Activated naive CD8-positive, alpha-beta T cell treated with anti-CD3 and anti-CD28 coated beads, Interleukin-2, amount 50 U/mL, for 16 hours (primary cell): ENCODE measurements around the gene CILP2.

Source experiments
- DNase-seq: peaks from one replicate; pipeline ENCODE4 v3.0.0-alpha.2; 2020; ENCODE audit warnings: low read depth, low spot score

Gene CILP2, protein sequence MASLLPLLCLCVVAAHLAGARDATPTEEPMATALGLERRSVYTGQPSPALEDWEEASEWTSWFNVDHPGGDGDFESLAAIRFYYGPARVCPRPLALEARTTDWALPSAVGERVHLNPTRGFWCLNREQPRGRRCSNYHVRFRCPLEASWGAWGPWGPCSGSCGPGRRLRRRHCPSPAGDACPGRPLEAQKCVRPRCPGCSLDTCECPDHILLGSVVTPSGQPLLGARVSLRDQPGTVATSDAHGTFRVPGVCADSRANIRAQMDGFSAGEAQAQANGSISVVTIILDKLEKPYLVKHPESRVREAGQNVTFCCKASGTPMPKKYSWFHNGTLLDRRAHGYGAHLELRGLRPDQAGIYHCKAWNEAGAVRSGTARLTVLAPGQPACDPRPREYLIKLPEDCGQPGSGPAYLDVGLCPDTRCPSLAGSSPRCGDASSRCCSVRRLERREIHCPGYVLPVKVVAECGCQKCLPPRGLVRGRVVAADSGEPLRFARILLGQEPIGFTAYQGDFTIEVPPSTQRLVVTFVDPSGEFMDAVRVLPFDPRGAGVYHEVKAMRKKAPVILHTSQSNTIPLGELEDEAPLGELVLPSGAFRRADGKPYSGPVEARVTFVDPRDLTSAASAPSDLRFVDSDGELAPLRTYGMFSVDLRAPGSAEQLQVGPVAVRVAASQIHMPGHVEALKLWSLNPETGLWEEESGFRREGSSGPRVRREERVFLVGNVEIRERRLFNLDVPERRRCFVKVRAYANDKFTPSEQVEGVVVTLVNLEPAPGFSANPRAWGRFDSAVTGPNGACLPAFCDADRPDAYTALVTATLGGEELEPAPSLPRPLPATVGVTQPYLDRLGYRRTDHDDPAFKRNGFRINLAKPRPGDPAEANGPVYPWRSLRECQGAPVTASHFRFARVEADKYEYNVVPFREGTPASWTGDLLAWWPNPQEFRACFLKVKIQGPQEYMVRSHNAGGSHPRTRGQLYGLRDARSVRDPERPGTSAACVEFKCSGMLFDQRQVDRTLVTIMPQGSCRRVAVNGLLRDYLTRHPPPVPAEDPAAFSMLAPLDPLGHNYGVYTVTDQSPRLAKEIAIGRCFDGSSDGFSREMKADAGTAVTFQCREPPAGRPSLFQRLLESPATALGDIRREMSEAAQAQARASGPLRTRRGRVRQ

DNA sequence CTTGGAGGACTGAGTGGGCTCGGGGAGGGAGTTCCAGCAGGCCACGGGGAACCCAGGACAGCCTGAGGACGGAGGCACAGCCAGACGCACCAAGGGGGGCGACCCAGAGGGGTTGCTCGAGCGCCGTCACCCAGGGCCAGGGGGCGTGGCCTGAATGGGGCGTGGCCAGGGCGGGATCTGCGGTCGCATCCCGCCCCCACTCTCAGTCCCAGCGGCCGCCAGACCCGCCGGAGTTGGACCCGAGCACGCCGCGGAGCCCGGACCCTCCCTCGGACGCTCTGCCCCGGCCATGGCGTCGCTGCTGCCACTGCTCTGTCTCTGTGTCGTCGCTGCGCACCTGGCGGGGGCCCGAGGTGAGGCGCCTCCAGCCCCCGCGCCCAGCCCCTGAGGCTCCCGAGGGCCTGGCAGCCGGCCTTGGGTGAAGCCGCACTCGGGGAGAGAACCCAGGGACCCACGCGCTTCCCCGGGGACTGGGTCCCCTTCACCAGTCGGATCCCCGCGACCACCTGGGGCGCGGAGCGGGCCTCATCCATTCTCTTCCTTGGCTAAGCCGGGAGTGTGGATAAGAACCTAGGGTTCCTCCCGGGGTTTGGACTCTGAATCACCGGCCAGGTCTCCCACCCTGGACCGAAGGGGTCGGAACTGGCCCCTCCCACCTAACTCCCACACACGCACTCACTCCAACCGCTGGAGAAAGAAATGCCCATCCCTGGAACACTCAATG, at the start of gene CILP2:
TSS of gene CILP2 (plus strand) at position 205 of the 724 bp plus-strand sequence. CDS start at position 290, 85 bp downstream.
- no peak for DNase-seq

DNA sequence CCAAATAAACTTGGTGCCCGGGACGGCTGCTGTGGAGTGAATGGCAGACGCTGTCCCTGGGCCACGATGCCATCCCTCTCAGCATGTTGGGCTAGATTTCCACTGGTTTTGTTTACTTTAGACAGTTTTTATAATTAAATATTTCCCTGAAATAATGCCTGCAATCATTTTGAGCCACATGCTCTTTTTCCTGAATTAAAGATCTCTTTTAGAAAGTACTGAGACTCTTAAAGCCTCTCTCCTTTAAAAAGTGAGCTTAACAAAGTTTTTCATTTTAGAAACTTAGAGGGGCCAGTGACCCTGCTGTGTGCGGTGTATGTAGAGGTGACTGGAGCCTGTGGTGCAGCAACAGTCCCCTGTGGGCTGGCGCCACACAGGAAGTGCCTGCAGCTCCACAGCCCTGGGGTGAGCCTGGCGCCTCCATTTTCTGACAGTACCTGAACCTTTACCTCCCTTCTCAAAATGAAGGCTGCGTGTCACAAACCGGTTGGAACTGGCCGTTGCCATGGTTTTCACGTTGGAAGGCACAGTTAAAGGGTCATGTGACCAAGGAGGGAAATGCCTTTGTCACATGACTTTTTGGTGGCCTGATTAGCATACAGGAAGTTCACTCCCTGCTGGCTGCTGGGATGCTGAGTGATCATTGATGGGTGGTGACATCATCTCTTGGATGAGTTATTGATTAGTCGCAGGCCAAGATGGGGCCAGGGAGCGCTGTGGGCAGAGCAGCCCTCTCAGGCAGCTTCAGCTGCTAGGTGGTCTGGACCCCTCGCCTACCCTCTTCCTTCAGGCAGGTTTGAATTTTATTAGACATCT, 49.0 kb upstream of the CILP2 start:
- DNase-seq = peak; percentile 31

DNA sequence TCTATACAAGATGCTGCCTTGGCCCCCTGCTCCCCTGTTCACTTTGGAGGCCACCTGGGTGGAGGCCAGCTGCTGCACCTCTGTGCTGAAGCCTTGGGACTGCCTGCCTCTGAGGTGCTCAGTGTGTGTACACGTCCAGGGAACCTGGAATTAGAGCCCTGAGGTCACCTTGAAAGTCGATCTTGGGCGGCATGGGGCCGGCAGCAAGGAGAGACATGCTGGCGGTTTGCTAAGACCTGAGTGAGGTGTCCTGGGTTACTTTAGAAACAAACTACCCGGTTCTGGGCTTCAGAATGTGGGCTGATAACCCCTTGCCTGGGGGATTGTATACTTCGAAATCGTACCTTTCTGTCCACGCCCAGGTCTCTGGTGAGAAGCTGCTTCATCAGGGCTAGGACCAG, 48.3 kb upstream of the CILP2 start:
- no peak for DNase-seq

DNA sequence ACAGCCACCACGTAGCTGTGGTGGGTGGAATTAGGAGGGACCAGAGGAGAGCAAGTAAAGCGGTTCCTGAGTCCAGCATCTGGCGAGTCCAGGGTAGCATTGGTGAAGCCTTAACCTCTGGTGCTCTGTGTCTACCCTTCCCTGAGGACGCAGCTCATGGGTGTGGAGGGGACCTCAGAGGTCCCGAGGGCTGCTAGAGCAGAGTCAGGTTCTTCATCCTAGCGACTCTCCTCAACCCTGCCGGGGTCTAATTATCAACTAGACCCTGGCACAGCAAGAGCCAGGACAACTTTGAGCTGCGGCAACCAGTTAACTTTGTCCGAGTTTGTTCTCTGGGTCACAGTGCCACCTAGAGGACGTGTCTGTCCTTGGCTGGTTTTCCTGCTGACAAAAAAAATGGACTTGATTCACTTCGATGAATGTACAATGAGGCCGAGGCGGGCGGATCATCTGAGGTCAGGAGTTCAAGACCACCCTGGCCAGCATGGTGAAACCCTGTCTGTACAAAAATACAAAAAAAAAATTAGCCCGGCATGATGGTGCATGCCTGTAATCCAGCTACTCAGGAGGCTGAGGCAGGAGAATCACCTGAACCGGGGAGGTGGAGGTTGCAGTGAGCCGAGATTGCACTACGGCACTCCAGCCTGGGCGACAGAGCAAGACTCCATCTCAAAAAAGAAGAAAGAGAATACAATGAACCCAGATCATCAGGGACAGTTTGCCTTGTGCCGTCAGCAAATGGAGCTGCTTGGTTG, 47.7 kb upstream of the CILP2 start:
- DNase-seq = peak; percentile 69

DNA sequence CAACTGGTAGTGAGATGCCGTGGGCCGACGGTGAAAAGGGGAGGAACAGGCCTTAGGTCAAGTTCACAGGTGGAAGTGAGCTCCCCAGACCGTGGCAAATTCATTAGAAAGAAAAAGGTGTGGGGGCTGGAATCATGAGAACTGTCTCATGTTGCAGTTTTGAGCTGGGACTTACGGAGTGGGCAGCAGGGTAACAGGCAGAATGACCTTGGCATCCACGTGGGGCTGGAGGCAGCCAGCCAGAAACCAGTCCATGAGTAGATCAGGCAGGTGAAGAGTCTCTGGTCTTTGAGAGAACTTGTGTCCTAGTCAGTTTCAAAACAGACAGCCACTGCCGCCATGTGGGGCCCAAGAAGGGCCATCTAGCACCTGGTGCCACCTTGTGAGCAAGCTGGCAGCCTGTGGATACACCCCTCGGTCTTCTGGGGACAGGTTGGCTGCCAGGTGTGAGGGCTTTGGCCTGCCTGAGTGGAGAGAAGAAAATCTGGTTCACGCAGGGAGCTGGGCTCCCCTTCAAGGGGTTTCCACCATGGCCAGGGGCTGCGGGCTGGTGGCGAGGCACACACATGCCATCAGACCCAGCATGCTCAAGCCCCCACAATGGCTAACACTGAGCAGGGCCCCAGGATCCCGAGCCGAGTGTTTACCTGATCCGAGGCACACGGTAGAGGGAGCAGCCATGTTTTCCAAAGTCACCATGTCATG, 46.6 kb upstream of the CILP2 start:
- DNase-seq = no peak

DNA sequence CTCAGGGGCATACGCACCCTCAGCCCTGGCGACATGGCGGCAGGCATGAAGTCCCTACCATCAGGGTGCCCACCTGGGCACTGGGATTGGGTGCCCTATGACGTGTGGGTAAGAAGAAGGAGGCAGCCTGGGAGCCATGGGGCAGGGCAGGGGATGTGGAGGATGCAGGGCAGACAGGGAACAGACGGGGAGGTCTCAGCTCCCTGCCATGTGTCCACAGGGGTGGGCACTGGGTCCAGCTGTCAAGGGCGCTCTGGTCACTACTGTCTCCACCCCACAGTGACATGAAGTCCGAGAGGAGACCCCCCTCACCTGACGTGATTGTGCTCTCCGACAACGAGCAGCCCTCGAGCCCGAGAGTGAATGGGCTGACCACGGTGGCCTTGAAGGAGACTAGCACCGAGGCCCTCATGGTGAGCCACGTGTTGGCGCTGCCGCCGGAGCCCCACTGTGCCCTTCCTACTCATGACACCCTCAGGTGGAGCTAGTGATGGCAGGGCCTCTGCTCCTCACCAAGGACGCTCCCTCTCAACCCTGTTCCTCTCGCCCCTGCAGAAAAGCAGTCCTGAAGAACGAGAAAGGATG, 45.9 kb upstream of the CILP2 start:
- no peak for DNase-seq

DNA sequence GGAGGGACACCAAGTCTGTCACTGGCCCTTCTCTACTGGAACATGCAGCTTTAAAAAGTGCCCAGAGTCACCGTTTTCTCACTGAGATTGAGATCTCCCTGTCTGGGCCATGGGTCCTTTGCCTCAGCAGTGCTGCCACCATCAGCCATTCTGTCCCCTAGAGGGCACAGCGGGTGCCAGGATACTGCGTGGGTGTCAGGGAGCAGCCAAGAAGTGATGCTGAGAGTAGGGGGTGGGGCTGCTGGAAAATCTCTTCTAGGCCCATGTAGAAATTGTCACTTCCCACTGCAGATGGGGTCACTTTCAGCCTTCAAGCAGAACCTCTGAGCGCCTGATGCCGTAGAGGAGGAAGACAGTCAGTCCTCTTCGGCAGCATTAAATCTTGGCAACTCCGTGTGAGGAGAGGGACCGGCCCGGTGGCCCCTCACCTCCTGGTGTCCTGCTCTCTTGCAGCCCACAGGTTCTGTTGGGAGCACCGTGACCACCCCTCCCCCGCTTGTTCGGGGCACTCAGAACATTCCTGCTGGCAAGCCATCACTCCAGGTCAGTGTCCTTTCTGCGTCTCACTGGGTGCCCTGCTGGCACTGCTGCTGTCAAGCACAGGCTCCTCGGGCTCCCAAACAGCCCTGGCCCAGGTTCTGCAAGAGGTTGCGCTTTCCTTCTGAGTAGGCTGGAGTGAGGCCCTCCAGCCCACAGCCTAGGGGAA, 44.1 kb upstream of the CILP2 start:
- DNase-seq = no peak

DNA sequence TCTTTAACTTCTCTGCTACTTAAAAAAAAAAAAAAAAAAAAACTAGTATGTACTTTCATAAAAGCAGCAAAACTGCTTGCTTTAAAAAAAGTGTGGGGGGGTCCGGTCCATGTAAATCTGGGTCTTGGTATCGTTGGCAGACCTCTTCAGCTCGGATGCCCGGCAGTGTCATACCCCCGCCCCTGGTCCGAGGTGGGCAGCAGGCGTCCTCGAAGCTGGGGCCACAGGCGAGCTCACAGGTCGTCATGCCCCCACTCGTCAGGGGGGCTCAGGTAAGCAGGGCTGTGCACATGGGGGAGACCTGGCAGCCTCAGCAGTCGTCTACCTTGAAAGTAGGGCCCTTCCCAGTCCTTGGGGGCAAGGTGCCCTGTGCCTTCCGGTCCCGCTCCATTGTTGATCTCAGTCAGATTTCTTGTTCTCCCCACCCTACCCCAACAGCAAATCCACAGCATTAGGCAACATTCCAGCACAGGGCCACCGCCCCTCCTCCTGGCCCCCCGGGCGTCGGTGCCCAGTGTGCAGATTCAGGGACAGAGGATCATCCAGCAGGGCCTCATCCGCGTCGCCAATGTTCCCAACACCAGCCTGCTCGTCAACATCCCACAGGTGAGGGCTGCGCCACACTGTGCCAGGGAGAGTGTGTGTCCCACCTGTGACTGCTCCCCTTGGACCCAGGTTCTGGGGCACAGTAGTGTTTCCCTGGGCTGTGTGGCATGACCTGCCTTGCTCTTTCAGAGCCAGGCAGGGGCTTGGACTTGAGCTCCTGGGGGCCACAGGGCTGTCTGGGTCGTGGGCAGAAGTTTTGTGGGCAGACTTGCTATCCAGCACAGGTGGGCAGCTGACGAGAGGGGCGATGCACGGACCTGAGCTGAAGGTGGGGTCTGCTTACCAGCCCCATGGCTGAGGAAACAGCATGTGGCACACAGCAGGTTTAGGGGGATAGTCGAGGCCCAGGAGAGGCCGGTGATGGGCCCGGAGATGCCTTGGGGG, 42.2 kb upstream of the CILP2 start:
- no peak for DNase-seq

DNA sequence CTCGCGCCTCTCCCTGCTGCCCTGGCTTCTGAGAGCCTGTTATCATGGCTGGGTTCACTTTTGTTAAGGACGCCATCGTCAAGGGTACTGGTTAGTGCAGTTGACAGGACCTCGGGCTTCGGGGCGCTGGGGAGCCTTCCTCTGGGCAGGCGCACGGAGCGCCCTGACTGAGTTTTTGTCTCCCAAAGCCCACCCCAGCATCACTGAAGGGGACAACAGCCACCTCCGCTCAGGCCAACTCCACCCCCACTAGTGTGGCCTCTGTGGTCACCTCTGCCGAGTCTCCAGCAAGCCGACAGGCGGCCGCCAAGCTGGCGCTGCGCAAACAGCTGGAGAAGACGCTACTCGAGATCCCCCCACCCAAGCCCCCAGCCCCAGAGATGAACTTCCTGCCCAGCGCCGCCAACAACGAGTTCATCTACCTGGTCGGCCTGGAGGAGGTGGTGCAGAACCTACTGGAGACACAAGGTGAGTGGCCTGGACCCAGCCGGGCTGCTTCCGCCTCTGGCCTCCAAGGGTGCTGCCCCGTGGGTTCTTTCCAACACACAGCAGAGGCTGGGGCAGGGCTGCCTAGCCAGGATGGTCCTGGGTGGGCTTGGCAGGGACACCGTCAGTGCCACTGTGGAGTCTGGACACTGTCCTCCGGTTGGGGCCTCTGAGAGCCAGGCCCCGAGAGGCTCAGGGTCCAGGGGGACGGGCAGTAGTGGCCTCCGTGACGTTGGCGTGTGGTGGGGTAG, 39.6 kb upstream of the CILP2 start:
- DNase-seq = no peak

DNA sequence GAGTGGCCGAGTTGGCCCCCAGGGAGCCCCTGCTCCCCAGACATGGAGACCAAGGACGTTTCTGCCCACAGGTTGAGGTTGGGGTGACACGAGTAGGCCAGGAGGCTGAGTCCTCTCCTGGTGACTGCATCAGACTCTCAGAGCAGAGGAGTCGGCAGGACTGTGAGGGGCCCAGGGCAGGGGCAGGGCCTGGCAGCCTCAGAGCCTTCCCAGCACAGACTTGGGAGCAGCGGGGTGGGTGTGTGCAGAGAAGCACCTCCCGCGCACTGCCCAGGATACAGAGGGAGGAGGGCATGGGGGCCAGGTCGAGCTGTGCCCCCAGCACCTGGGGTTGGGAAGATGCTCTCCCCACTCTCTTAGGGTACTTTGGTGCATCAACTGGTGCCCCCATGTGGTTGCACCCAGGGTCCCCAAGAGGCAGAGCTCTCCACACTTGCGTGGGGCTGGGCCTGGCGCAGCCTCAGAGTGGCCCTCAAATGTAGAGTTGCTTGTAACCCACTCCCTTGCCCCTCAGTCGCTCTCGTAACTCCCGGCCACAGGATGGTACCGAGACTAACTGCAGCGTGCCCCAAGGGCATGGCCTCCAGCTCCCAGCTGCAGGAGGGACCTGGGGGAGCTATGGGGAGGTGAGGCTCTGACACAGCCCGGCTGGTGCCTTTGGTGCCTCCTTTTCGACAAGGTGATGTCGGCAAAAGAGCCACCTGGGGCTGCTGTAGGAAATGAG, 38.6 kb upstream of the CILP2 start:
- DNase-seq = no peak

DNA sequence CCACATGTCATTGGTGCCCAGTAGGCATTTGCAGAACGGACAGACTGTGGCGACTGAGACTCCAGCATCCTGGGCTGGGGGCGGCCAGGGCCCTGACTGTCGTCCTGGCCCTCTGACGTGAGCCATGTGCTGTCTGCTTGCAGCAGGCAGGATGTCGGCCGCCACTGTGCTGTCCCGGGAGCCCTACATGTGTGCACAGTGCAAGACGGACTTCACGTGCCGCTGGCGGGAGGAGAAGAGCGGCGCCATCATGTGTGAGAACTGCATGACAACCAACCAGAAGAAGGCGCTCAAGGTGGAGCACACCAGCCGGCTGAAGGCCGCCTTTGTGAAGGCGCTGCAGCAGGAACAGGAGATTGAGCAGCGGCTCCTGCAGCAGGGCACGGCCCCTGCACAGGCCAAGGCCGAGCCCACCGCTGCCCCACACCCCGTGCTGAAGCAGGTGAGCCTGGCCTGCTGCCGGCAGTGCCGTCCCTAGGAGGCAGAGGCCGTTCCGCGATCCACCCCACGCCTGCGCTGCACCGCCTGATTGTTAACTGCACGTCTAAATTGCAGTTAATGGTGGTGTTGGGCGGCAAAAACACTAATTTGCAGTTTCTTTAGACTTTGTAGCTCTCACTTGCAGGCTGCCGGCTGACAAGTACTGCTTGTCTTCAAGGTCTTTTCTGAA, 37.0 kb upstream of the CILP2 start:
- DNase-seq = no peak

DNA sequence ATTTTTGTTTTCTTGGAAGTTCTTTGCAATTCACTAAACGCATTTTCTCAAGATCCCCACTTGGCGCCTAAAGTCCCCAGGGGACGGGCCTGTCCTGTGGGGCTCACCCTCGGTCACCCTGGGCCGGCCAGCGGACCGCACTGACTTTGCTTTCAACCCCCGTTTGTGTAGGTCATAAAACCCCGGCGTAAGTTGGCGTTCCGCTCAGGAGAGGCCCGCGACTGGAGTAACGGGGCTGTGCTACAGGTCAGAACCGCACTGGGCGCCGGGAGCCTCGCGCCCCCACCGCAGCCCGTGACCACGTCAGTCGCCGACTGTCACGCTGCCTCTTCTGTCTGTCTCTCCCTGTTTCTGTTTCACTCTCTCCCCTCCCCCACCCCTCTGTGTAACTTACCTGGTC, 36.3 kb upstream of the CILP2 start:
- DNase-seq = no peak

DNA sequence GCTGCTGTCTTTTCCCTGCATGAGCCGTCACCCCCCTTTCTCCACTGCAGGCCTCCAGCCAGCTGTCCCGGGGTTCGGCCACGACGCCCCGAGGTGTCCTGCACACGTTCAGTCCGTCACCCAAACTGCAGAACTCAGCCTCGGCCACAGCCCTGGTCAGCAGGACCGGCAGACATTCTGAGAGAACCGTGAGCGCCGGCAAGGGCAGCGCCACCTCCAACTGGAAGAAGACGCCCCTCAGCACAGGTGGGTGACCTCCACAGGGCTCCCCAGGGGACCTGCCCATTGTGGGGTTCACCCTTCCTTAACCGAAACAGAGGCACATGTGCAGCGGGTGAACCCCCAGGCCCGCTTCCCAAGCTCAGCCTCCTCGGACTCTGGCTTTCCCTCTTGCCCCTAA, 35.8 kb upstream of the CILP2 start:
- DNase-seq = no peak

DNA sequence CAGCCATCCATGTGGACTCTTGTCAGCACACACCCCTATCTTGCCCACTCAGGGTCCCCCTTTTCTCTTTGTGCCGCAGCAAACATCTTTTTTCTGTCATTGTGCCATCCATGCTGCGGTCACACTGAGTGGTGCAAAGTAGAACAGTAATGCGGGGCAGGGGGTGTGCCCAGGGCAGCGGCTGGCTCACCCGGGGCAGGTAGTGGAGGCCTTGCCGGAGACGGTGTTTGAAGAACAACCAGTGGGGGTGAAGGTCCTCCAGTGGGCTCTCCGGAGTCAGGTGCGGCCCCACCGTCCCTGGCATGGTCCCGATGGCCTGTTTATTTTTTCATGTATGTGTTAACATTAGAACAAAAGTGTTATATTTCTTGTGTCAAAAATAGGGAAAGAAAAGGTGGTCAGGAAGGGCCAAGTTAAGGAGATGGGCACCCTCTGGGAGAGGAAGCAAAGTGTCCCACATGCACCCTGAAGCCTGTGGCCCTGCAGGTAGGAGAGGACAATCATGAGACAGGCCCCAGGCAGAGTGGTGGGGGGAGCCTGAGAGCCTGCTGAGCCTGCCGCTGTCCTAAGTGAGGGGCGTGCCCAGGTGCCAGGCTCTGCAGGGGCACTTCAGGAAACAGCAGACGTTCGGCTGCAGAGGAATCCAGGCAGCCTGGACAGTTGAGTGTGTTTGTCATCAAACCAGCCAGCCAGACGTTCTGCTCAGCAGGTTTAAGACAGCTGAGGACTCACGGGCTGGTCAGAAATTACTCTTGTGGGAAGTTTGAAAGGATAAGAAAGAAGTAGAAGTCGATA, 35.1 kb upstream of the CILP2 start:
- DNase-seq = no peak
